ENCODE measurements around the gene KATNB1.

KATNB1 gene

DNA sequence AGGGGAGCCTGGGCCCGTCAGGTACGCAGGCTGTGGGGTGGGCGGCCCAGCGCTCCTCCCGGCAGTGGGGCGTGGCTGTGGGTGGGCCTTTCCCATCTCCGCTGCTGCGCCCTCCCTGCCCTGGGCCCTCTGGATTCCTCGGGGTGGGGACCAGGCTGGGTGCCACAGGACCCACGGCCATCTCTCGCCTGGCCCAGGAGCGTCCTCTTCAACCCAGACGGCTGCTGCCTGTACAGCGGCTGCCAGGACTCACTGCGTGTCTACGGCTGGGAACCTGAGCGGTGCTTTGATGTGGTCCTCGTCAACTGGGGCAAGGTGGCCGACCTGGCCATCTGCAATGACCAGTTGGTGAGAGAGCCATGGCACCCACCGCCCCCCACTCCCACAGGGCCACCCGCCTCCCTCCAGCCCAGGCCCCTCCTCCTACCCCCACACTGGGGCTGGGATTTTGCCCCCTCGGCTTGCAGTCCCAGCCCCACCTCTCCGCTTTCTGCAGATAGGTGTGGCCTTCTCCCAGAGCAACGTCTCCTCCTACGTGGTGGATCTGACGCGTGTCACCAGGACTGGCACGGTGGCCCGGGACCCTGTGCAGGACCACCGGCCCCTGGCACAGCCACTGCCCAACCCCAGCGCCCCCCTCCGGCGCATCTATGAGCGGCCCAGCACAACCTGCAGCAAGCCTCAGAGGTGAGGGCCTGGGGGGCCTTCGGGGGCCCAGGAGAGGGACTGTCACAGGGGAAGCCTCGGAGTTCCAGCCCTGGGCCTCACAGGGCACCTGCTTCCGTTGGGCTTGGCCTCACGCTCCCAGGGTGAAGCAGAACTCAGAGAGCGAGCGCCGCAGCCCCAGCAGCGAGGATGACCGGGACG, 17.2 kb downstream of the KATNB1 start:
- peaks cover 4% of the 10 kb centered on the region for H3K36me3 ChIP-seq (ENCODE audit: control insufficient read depth, insufficient read depth, low read length)

DNA sequence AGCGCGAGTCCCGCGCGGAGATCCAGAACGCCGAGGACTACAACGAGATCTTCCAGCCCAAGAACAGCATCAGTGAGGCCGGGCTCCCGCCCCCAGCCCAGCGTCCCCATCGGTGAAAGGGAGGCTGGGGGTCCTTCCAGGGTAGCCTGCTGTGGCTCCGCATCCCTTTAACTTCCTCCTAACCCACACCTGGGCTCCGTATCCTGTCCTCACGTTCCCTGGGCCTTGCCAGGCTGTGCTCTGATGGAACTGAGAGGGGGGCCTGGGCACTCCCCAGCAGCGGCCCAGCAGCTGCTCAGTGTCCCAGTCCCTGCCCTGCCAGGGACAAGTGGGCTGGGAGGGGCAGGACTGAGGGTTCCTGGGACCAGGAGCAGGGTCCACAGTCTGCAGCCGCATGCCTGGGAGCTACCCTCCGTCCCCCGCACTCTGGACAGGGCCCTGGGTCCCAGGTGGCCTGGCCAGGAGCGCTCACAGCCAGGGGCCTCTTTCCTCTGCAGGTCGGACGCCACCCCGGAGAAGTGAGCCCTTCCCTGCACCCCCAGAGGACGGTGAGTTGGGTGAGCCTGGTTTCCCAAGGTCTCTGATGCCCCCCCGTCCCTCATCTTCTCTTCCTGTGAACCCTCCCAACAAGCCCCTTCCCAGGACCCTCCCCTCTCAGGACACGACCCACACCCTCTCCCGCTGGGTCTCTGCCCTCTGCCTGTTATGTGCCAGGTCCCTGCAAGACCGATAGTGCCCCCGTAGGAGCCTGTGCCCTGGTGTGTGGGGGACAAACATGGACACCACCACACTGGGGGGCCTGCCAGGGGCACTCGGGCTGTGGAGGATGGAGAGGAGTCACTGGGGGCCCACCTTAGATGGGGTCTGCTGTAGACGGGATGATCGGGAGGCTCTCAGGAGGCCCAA, 18.1 kb downstream of the KATNB1 start:
- H3K36me3 ChIP-seq (ENCODE audit: control insufficient read depth, insufficient read depth, low read length) = peaks cover 4% of the 10 kb centered on the region

More for the DNA sequence above, 17.2 kb downstream of the KATNB1 start:
- H3K27me3 ChIP-seq (ENCODE audit: control insufficient read depth, insufficient read depth, low read length) = no peaks in the 10 kb centered on the region
- H3K27ac ChIP-seq (ENCODE audit: low read depth, low read length) = no peak overlapping the region
- no peak overlapping the region for H3K9ac ChIP-seq (ENCODE audit: low read length)
- H3K4me1 ChIP-seq (ENCODE audit: control insufficient read depth, insufficient read depth, low read length) = no peaks in the 10 kb centered on the region
- H3K4me3 ChIP-seq (ENCODE audit: low read length) = no peak overlapping the region

DNA sequence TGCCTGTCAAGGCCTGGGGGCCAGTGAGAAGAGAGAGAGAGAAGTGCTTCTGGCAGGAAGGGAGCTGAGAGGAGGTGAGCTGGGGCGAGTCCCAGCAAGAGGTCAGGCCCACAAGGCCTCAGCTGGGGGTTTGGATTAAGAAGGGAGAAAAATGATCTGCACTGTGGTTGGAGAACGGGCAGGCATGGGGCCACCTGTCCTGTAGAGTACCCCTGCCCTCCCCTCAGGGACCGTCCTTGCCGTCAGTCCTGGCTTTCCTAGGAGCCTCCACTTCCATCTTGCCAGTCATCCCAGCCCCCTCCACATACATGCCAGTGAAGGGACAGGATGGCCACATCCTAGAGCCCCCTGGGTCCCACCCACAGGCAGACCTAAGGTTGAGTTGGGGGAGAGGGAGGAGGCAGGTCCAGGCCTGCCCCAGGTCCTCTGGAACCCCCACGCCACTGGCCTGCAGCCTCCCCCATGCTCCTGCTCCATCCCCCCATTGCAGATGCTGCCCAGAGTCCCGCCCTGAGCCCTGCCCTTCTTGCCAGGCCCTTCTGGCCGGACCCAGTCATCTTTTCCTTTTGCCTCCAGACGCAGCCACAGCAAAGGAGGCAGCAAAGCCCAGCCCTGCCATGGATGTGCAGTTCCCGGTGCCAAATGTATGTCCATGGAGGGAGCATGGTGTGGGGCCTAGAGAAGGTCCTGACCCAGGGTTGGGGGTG, 18.9 kb downstream of the KATNB1 start:
- Histone ChIP-seq H3K27me3 (ENCODE audit: control insufficient read depth, insufficient read depth, low read length) (no peaks in the 10 kb centered on the region), H3K36me3 (ENCODE audit: control insufficient read depth, insufficient read depth, low read length) (peaks cover 6% of the 10 kb centered on the region), H3K9ac (ENCODE audit: low read length) (no peak overlapping the region), H3K27ac (ENCODE audit: low read depth, low read length) (no peak overlapping the region), H3K4me3 (ENCODE audit: low read length) (no peak overlapping the region), H3K4me1 (ENCODE audit: control insufficient read depth, insufficient read depth, low read length) (no peaks in the 10 kb centered on the region)

More for the DNA sequence above, 18.1 kb downstream of the KATNB1 start:
- Histone ChIP-seq H3K27ac (ENCODE audit: low read depth, low read length) (no peak overlapping the region), H3K4me1 (ENCODE audit: control insufficient read depth, insufficient read depth, low read length) (no peaks in the 10 kb centered on the region), H3K4me3 (ENCODE audit: low read length) (no peak overlapping the region), H3K27me3 (ENCODE audit: control insufficient read depth, insufficient read depth, low read length) (no peaks in the 10 kb centered on the region), H3K9ac (ENCODE audit: low read length) (no peak overlapping the region)

DNA sequence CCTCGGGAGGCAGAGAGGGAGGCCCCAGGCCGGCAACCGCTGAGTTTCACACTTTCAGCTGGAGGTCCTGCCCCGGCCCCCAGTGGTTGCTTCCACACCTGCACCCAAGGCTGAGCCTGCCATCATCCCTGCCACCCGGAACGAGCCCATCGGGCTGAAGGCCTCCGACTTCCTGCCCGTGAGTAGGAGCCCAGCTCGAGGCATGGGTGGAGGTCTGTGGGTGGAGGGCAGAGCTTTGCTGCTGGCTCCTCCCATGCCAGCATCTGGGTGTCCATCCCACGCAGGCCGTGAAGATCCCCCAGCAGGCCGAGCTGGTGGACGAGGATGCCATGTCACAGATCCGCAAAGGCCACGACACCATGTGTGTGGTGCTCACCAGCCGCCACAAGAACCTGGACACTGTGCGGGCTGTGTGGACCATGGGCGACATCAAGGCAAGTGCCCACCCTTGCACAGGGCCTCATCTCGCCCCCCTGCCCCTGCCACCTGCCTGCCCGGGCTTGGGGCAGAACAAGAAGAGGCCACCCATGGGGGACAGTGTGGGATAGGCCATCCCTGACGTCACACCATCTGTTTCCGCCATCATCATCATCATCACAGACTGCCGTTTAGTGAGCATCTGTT, 19.6 kb downstream of the KATNB1 start:
- no peak overlapping the region for H3K27ac ChIP-seq (ENCODE audit: low read depth, low read length)
- H3K27me3 ChIP-seq (ENCODE audit: control insufficient read depth, insufficient read depth, low read length) = no peaks in the 10 kb centered on the region
- H3K36me3 ChIP-seq (ENCODE audit: control insufficient read depth, insufficient read depth, low read length) = peaks cover 6% of the 10 kb centered on the region
- H3K4me1 ChIP-seq (ENCODE audit: control insufficient read depth, insufficient read depth, low read length) = no peaks in the 10 kb centered on the region
- no peak overlapping the region for H3K4me3 ChIP-seq (ENCODE audit: low read length)
- H3K9ac ChIP-seq (ENCODE audit: low read length) = no peak overlapping the region

DNA sequence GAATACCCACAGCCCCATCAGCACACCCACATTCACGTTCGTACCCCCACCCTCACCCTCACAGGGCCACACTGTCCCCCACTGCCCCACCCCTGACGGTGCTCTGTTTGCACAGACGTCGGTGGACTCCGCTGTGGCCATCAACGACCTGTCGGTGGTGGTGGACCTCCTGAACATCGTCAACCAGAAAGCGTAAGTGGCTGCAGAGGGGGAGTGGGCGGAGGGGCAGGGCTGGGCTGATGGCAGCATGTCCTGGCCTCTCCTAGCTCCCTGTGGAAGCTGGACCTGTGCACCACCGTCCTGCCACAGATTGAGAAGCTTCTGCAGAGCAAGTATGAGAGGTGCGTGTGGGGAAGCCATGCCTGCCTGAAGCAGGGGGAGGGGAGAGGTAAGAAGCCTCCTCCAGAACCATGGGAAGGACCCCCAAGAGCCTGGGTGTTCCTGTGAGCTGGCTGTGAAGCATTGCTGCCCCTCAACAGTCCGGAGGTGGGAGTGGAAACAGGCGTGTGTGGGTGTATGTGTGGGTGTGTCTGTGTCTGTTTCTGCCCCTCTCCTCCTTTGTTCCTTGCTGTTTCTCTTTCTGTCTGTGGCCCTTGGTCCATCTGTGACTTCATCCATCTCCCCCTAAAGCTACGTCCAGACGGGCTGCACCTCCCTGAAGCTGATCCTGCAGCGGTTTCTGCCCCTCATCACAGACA, 20.3 kb downstream of the KATNB1 start:
- no peaks in the 10 kb centered on the region for H3K27me3 ChIP-seq (ENCODE audit: control insufficient read depth, insufficient read depth, low read length)
- no peak overlapping the region for H3K9ac ChIP-seq (ENCODE audit: low read length)
- no peaks in the 10 kb centered on the region for H3K4me1 ChIP-seq (ENCODE audit: control insufficient read depth, insufficient read depth, low read length)
- H3K4me3 ChIP-seq (ENCODE audit: low read length) = no peak overlapping the region
- H3K27ac ChIP-seq (ENCODE audit: low read depth, low read length) = no peak overlapping the region
- H3K36me3 ChIP-seq (ENCODE audit: control insufficient read depth, insufficient read depth, low read length) = peaks cover 6% of the 10 kb centered on the region

DNA sequence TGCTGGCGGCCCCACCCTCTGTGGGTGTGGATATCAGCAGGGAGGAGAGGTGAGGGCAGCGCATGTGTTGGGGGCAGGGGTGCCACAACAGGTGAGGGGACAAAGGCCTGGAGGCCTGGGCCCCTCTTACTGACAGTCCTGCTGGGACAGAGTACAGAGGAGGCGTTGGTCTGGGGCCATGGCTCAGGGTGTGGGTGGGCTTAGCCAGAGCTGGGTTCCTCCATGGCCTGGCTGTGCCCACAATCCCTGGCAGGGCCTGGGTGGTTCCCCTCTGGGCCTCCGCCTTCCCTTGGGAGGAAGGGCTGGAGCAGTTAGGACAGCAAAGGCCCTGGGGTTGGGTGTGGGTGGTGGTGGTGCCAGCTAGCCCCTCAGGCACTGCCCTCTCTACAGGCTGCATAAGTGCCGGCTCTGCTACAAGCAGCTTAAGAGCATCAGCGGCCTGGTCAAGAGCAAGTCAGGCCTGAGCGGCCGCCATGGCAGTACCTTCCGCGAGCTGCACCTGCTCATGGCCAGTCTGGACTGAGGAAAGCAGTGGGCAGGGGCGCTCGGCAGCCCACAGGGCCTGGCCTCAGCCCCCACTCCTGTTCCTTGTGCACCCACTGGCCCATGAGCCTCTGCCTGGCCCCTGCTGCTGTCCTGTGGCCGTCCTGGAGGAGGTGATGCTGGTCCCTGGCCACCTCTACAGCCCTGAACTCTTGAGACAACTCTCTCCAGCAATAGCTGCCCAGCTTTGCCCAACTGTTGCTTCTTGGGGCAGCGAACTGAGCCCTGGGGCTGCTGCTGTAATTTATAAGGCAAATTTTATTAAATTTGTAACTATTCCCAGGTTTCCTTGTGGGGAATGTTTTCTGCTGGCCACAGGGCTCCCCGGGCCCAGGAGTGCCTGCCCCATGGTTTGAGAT, 21.1 kb downstream of the KATNB1 start:
- Histone ChIP-seq H3K27me3 (ENCODE audit: control insufficient read depth, insufficient read depth, low read length) (no peaks in the 10 kb centered on the region), H3K4me1 (ENCODE audit: control insufficient read depth, insufficient read depth, low read length) (no peaks in the 10 kb centered on the region), H3K36me3 (ENCODE audit: control insufficient read depth, insufficient read depth, low read length) (peaks cover 6% of the 10 kb centered on the region), H3K4me3 (ENCODE audit: low read length) (no peak overlapping the region), H3K9ac (ENCODE audit: low read length) (no peak overlapping the region), H3K27ac (ENCODE audit: low read depth, low read length) (no peak overlapping the region)

DNA sequence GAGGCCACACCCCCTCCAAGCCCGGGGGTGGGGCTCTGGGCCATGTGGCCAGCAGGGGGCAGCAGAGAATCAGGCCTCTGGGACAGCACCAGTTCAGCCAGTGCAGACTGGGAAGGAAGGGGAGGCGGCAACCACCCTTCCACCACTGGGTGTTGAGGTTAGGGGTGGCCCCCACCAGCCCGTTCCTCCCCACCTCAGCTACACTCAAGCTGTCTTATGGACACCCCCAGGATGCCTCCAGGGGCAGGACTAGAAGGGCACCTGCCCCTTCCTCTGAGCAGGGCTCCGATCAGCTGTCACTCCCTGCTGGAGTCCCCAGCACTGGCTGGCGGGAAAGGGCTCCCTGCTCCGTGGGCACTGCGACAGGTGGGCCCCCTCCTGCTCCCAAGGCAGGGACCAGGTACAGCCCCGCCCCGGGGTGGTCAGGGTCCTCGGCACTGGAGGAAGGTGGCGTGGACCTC, 21.8 kb downstream of the KATNB1 start:
- Histone ChIP-seq H3K9ac (ENCODE audit: low read length) (no peak overlapping the region), H3K36me3 (ENCODE audit: control insufficient read depth, insufficient read depth, low read length) (peaks cover 6% of the 10 kb centered on the region), H3K4me3 (ENCODE audit: low read length) (no peak overlapping the region), H3K4me1 (ENCODE audit: control insufficient read depth, insufficient read depth, low read length) (no peaks in the 10 kb centered on the region), H3K27me3 (ENCODE audit: control insufficient read depth, insufficient read depth, low read length) (no peaks in the 10 kb centered on the region), H3K27ac (ENCODE audit: low read depth, low read length) (no peak overlapping the region)

DNA sequence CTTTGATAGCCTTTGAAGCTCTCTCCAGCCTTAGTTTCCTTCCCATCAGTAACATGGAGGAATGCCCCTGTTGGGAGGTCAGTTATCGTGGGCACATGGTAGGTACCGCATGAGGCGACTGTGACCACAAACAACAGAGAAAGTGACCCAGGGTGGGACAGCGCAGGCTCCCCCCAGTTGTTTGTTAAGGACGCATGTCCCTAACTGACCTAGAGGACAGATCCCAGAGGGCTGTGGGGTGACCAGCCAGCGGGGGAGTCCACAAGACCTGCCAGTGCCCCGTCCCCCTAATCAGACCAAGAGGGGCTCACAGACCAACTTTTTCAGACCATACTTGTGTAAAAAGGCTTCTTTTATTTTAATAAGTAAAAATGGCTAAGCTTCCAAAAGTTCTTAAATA, 22.3 kb downstream of the KATNB1 start:
- Histone ChIP-seq H3K4me3 (ENCODE audit: low read length) (no peak overlapping the region), H3K36me3 (ENCODE audit: control insufficient read depth, insufficient read depth, low read length) (peaks cover 6% of the 10 kb centered on the region), H3K27ac (ENCODE audit: low read depth, low read length) (no peak overlapping the region), H3K27me3 (ENCODE audit: control insufficient read depth, insufficient read depth, low read length) (no peaks in the 10 kb centered on the region), H3K9ac (ENCODE audit: low read length) (no peak overlapping the region), H3K4me1 (ENCODE audit: control insufficient read depth, insufficient read depth, low read length) (no peaks in the 10 kb centered on the region)

DNA sequence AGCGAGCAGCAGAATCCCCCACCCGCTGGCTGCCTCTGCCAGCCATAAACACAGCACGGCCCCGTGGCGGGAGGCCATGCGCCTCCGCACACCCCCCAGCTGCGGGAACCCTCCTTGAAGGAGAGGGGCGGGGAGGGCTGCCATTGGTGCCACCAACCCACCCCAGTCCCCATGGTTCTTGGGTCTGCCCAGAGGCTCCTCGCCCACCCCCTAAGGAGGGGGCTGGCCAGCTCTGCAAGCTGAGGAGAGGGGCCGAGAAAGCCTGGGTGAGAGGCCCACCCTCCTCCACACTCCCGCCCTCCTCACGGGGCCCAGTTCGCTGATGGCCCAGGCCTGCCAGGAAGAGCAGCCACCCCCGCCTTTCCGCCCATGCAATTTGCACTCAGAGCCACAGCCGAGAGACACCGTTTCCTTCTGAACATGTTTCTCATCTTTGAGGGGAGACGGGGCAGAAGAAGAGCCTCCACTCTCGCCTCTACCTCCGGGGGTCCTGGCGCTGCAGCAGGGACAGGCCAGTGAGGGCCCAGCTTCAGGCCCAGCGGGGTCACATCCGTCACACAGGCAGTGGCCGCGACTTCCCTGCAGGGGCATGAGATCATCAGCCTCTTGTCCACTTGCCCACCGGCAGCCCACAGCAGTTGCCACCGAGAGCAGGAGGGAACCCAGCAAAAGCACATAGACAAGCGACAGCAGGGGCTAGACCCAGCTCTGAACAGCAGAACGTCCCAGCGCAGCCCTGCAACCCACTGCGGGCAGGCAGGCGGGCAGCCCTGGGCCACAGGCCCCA, 23.0 kb downstream of the KATNB1 start:
- no peaks in the 10 kb centered on the region for H3K27me3 ChIP-seq (ENCODE audit: control insufficient read depth, insufficient read depth, low read length)
- H3K4me1 ChIP-seq (ENCODE audit: control insufficient read depth, insufficient read depth, low read length) = no peaks in the 10 kb centered on the region
- peaks cover 6% of the 10 kb centered on the region for H3K36me3 ChIP-seq (ENCODE audit: control insufficient read depth, insufficient read depth, low read length)
- no peak overlapping the region for H3K4me3 ChIP-seq (ENCODE audit: low read length)
- H3K9ac ChIP-seq (ENCODE audit: low read length) = no peak overlapping the region
- no peak overlapping the region for H3K27ac ChIP-seq (ENCODE audit: low read depth, low read length)

DNA sequence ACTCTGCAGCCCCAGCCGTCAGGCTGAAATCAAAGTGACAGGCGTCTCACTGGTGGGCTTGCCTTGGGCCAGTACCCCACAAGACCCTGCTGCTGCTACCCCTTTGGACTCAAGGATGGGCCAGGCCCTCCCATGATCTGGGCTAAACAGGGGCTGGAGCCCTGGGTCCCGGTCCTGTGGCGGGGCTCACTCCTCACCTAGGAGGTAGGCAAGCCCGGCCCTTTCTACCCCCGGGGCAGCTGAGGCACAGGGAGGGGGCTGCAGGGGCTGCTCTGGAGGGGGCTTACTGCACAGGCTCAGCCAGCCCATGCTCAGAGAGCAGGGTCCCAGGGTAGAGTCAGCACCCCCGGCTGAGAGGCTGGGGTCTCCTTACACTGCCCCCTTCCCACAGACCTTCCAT, 23.6 kb downstream of the KATNB1 start:
- no peak overlapping the region for H3K27ac ChIP-seq (ENCODE audit: low read depth, low read length)
- no peaks in the 10 kb centered on the region for H3K27me3 ChIP-seq (ENCODE audit: control insufficient read depth, insufficient read depth, low read length)
- no peak overlapping the region for H3K4me3 ChIP-seq (ENCODE audit: low read length)
- no peak overlapping the region for H3K9ac ChIP-seq (ENCODE audit: low read length)
- no peaks in the 10 kb centered on the region for H3K4me1 ChIP-seq (ENCODE audit: control insufficient read depth, insufficient read depth, low read length)
- peaks cover 6% of the 10 kb centered on the region for H3K36me3 ChIP-seq (ENCODE audit: control insufficient read depth, insufficient read depth, low read length)

All from rectal smooth muscle tissue (tissue), 1 donor.